GM12892 (cell line): ENCODE data around the gene VAT1.
A peak's percentile ranks its signal among the peaks of the same experiment; 100 is the strongest.
"Not testable (repeated sequence)": the region's sequence is repeated elsewhere in the genome, so short reads cannot be mapped to it uniquely, and the experiment has no call there.

ENCODE experiments used
- DNase-seq: peaks from one replicate; pipeline ENCODE4 v3.0.0; 2011; ENCODE audit not compliant: insufficient read length
- FAIRE-seq: peaks from 2 replicates; lab custom pipeline; 2011; peaks lifted over from hg19 to GRCh38; lab: Jason Lieb, UNC
- POLR2A ChIP-seq: IDR thresholded peaks from 2 replicates; pipeline ENCODE4 v1.6.1; 2011; ENCODE audit warnings: low read depth, low read length, control low read depth
- POLR2AphosphoS5 ChIP-seq: IDR thresholded peaks from 2 replicates; pipeline ENCODE4 v1.6.1; 2011; ENCODE audit warnings: low read depth, low read length, control low read depth
- TAF1 ChIP-seq: IDR thresholded peaks from 2 replicates; pipeline ENCODE4 v1.6.1; 2011; ENCODE audit warnings: low read depth, mild to moderate bottlenecking, control low read depth, low read length, borderline replicate concordance

The VAT1 gene

DNA sequence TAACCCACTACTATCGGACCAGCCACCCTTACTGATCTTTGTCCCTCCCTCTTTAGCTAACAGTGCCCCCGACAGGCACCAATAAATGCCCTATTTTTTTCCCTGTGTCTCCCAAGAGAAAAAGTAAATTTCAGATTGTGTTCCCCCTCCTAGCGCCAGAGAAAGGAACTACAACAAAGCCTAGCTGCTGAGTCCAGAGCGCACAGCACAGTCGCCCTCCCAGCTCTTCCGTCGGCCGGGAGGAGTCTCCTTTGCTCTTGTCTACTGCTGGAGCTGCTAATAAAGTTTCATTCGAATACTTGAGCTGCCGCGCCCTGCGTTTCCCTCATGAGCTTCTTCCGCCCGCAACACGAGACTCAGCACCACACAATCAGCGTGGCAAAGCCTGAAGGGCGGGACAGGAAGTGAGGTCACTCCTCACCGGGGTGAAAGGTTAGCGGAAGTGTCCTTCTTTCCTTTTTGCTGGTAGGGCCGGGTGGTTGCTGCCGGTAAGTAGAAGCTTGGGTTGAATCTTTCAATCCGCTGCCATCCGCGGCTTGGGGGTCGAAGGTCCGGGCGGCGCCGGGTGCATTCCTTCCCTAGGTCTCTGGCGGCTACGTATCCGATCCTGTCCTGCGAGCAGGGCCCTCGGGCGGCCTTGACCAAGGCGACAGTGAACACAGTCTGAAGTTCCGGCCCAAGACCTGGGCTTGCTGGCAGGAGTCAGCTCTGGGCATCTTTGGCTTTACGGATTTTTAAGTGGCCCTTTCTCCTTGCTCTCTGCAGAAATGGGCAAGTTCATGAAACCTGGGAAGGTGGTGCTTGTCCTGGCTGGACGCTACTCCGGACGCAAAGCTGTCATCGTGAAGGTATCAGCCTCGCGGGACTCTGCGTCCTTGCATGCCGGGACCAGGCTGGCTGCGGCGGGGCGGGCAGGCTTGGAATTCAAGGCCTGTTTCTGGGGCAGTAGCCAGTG is 23.9 kb downstream of the VAT1 start, which contains the start of gene RPL27:
Gene RPL27 (plus strand): TSS at position 436 of the 955 bp plus-strand sequence. CDS start 332 bp downstream, at position 768.
- FAIRE-seq, result peak; percentile 98
- TF ChIP-seq TAF1 (peak; percentile 99), POLR2A (peak; percentile 98), POLR2AphosphoS5 (peak; percentile 99)
- peak; percentile 89 for DNase-seq

- DNase-seq (no peak), FAIRE-seq (no peak)
- TF ChIP-seq POLR2AphosphoS5 (no peak), POLR2A (no peak), TAF1 (no peak)
Measured at GRCh38 chr17:42997390-42997983, 24.7 kb downstream of the VAT1 start.

DNA sequence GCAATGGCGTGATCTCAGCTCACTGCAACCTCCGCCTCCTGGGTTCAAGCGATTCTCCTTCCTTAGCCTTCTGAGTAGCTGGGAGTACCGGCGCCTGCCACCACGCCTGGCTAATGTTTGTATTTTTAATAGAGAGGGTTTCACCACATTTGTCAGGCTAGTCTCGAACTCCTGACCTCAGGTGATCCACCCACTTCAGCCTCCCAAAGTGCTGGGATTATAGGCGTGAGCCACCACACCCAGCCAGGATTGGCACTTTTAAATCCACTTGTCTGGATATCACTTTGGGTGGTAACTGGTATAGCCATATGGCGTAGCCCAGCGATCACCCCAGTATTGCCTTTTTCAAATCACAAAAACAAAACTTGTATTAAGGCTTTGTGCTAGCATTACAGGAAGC is 28.3 kb downstream of the VAT1 start:
- DNase-seq, FAIRE-seq: not testable (repeated sequence)

DNA sequence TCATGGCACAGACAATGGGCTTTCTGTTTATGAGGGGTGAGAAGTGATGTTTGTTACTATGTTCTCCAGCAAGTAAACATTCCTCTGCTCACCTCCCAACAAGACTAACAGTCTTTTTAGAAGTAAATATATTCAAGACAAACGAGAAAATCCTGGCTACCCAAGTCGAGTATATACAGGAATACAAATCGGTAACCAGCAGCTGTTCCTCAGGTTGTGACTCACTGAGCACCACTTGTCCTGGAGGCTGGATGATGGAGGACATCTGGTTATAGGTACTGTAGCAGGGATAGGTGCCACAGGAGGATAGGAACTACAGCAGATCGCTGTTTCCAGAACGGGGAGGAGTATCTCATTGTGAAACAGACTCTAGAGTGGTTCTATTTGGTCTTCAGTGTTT is 29.3 kb downstream of the VAT1 start:
- DNase-seq, result no peak
- FAIRE-seq, result no peak

DNA sequence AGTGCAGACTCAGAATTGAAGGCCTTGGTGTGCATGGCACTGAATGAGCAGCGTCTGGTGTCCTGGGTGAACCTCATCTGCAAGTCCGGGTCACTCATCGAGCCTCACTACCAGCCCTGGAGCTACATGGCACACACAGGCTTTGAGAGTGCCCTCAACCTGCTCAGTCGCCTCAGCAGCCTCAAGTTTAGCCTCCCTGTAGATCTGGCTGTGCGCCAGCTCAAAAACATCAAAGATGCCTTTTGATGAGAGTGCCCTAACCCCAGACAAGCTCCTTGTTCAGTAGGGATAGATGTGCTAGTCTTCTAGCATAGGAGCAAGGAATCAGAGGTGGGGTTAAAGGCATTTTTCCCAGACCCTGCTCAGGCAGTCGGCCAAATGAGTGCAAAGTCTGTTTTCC is 30.7 kb downstream of the VAT1 start:
- no peak for TF ChIP-seq POLR2AphosphoS5
- no peak for TF ChIP-seq POLR2A
- TF ChIP-seq TAF1, result no peak
- DNase-seq (no peak), FAIRE-seq (no peak)

More for the DNA sequence above, 29.3 kb downstream of the VAT1 start:
- TF ChIP-seq POLR2A (no peak), POLR2AphosphoS5 (no peak), TAF1 (no peak)

- FAIRE-seq (no peak), DNase-seq (no peak)
- TF ChIP-seq POLR2A (no peak), TAF1 (no peak), POLR2AphosphoS5 (no peak)
Measured at GRCh38 chr17:42989726-42990652, 32.2 kb downstream of the VAT1 start.

DNA sequence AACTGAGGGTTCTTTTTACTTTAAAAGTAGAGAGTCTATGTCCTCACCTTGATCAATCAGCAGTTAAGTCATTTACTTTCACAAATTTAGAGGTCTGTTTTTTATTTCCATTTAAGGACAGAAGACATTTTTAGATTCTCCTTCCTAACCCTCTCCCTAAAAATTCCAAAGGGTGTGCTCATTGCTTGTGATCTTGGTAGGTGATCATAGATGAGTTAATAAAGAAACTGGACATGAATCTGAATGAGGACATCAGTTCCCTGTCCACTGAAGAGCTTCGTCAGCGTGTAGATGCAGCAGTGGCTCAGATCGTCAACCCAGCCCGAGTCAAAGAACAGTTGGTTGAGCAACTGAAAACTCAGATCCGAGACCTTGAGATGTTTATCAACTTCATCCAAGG is 33.0 kb downstream of the VAT1 start:
- FAIRE-seq (no peak), DNase-seq (no peak)
- TF ChIP-seq POLR2AphosphoS5 (no peak), TAF1 (no peak), POLR2A (no peak)

GRCh38 chr17:42985225-42985624 is 37.0 kb downstream of the VAT1 start:
- peak; percentile 67 for FAIRE-seq
- DNase-seq, result no peak
- TF ChIP-seq POLR2AphosphoS5 (no peak), POLR2A (no peak), TAF1 (no peak)

- DNase-seq (no peak), FAIRE-seq (no peak)
- TF ChIP-seq TAF1, result no peak
- TF ChIP-seq POLR2A, result no peak
- no peak for TF ChIP-seq POLR2AphosphoS5
Measured at GRCh38 chr17:42982266-42982665, 39.9 kb downstream of the VAT1 start.

DNA sequence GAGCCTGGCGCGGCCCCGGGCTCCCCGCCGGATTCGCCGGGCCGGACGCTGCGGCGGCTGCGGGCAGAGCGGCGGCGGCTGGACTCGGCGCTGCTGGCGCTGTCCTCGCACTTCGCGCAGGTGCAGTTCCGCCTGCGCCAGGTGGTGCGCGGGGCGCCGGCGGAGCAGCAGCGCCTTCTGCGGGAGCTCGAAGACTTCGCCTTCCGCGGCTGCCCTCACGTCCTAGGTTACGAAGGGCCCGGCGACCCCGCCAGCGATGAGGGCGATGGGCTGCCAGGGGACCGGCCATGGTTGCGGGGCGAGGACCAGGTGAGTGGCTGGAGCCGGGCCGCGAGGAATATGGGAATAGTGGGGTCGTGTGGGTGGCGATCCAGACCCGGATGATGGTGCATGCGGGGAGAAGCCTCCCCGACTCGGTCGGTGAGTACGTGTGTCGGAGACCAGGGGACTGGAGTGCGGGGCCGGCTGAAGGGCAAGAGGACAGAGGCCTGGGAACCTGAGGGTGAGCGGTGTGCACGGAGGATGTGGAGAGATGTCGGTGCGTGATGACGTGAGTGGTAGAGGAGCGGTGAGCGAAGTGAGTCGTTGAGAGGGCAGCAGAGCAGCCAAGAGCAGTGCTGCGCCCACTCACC is 41.3 kb downstream of the VAT1 start:
- DNase-seq, result peak; percentile 60
- peak; percentile 83 for FAIRE-seq
- TF ChIP-seq POLR2AphosphoS5 (peak; percentile 62; the same call in 1 of the 2 replicates), POLR2A (peak; percentile 58; the same call in 1 of the 2 replicates), TAF1 (no peak)
